ENCODE data around the gene PSMC4.

Gene PSMC4

DNA sequence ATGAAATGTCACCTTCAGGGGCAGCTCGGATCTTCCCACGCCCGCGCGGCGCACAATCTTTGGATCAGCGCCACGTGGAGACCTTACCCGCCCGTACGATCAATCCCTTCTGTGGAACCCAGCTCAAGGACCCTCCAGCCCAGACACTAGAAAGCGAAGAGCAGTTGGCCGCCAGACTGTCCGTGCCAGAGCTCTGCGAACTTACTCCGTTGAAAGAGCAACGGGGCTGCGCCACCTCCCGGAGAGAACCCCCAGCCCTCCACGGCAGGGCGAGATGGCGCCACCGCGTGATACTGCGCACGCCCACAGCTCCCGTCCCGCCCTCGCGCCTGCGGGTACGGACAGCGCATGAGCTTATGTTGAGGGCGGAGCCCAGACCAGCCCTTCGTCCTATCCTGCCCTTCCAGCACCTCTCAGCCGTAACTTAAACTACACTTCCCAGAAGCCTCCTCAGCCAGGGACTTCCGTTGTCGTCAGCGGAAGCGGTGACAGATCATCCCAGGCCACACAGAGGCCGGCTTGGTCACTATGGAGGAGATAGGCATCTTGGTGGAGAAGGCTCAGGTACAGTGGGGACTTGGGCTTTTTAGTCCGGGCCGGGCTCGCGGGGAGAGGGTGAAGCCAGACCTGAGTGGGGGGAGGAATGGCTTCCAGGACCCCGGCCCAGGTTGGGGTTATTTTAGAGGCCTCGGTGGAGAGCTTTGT, at the start of gene PSMC4:
TSS of gene PSMC4 (plus strand) at position 491 of the 705 bp plus-strand sequence. CDS start at position 529, 38 bp downstream.
- peak; percentile 98 for DNase-seq

DNA sequence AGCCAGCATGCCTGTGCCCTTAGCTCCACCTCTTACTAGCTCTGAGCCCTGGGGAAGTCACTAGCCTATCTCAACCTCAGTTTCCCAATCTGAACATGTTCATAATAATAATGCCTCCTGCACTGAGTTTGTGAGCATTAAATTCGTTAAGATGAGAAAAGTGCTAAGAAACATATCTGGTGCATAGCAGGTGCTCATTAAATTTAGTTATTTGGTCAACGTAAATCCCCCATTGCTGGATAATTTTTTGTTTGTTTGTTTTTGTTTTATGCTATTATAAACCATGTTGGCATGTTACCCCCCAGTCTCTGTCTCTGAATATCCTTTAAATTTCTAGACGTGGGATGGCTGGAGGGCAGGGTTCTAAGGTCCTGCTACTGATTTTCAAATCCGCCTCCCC, 47.1 kb upstream of the PSMC4 start:
- DNase-seq, result no peak

DNA sequence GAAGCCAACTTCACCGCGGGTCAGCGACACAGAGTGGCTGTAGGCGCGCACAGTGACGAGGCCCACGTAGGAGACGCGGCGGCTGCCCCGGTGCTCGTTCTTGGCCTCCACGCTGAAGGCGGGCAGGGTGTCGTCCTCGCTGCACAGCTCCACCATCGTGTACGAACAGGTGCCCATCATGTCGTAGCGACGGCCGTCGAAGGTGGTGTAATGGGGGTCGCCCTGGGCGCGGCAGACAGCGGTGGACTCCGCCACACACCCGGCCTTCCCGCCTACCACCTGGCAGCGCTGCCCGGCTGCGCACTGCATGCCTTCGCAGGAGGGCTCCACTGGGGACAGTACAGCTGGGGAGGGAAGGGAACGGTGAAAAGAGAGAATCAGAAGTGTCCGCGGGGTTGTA, 46.6 kb upstream of the PSMC4 start:
- no peak for DNase-seq

DNA sequence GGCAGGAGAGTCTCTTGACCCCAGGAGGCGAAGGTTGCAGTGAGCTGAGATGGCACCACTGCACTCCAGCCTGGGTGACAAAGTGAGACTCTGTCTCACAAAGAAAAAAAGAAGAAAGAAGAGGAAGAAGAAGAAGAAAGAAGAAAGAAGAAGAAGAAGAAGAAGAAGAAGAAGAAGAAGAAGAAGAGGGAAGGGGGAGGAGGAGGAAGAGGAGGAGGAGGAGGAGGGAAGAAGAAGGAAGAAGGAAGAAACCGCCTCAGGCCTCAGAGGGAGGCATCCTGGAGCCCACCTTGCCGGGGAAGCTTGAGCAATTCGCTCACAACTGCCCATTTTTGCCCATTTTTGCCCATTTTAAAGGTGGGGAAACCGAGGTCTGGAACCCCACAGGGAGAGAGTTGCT, 46.0 kb upstream of the PSMC4 start:
- DNase-seq, result no peak

DNA sequence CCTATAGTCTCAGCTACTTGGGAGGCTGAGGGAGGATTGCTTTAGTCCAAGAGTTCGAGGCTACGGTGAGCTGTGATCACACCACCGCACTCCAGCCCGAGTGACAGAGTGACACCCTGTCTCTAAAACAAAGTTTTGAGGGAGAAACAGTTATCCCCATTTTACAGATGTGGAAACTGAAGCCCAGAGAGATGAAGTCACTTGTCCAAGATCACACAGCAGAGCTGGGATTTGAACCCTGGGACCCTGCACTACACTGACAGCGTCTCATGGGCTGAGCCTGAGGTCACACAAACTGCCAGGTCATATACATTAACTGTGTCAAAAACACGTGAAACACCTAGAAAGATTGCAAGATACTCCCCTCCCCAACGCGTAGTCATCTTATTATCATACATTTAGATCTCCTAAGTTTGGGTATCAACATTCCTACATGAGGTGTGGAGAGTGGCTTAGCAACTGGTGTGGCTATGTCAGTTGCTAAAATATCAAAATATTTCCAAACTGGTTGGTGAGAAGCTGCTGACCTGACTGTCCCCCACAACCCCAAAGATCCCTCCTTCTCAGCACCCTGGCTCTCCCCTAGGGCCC, 44.7 kb upstream of the PSMC4 start:
- DNase-seq, result no peak

DNA sequence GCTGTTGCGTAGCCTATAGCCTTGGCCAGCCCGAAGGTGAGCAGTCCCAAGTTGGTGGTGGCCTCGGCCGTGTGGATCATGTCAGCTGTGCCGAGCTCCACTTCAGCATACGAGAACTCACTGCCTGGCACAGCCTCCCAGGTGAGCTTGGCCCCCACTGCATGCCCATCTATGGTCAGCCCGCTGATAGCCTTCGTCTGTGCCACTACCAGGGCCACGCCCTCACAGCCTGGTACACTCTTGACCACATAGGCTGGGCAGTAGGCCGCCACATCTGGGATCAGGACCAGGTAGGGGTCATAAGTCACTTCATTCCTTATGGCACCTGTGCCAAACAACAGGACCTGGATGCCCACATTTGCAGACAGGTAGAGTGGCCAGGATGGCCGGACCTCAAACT, 43.9 kb upstream of the PSMC4 start:
- DNase-seq, result no peak

DNA sequence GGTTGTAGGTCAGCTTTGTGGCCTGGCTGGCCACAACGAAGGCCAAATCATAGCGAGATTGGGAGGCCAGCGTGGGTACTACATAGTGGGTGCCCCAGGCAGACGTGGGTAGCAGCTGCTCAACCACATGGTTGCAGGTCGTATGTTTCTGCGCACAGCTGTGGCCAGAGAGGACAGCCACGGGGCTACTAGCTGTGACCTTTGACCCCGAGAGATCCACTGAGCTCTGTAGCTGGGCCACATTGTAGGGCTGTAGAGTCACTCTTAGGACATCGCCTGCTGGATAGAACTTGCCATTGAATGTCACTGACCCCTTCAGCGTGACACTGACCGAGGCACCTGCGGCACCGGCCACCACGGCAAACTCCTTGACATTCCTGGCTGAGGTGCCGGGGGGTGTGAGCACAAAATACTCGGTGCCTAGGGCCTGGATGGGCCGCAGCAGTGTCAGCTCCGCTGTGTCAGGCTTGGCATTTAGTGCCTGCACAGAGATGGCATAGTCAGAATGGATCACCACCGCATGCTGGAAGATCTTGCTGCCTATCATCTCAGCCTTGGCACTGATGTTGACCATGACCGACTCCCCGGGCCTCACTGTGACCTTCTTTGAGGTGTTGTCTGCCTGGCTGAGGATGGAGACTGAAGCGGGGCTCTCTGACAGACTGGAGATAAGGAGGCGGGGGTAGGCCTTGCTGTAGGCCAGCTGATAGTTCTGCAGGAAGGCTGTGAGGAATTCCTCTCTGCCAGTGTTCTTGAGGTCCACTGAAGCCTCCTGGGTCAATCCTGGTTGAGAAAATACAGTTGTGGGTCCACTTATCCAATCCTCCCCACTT, 43.2 kb upstream of the PSMC4 start:
- no peak for DNase-seq

DNA sequence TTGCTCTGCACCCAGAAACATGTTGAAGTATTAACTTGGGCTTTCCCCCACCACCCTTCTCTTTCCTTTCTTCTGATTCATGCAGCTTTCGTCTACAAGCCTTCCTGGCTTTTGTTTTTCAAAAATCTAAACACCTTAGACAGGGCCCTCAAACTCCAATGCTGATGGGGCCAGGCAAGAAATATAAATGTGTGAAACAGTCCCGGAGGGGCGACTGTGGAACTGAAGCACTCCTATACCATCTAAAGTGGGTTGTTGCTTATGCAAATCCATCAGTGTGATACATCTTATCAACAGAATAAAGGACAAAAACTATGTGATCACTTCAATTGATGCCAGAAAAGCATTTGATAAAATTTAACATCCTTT, 42.6 kb upstream of the PSMC4 start:
- DNase-seq, result no peak

DNA sequence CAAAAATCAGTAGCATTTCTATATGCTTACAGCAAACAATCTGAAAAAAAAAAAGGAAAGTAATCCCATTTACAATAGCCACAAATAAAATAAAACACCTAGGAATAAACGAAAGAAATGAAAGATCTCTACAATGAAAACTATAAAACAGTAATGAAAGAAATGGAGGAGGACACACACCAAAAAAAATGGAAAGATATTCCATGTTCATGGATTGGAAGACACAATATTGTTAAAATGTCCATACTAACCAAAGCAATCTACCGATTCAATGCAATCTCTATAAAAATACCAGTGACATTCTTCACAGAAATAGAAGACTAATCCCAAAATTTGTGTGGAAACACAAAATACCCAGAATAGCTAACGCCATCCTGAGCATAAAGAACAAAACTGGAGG, 41.2 kb upstream of the PSMC4 start:
- DNase-seq, result no peak

DNA sequence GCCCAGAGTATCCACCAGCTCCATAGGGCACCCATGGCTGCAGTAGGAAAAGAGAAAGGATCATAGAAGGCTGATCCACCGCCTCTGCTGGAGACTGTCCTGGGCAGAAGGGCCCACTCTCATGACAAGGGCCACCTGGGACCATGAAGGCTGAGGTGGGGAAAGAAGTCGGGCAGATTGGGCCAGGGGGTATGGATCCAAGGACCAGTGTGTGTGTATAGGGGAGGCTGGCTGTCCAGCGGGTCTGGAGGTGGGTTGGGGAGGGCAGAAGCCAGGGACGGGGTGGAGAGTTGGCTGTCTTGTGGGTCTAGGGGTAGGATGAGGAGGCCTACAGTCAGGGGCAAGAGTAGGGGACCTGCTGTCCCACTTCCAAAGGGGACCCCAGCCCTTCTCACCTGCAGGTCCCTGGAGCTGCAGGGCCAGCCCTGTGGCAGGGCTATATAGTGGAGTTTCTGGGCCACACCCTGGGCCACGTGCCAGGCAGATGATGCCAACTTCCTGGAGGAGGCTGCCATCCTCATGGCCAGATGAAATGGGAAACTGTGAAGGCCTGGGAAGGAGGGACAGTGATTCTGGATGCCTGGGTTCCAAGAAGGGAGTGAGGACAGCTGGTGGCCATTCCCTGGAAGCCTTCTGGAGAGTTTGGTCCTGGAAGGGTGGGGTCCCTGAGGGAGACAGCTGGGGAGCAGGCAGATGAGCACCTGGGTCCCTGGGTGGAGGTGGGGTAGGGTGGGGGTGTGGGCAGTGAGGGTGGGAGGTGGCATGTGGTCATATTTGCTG, 36.2 kb upstream of the PSMC4 start, which contains the start of gene FCGBP:
TSS of gene FCGBP (minus strand) at position 51 of the 780 bp plus-strand sequence.
- DNase-seq, result no peak

DNA sequence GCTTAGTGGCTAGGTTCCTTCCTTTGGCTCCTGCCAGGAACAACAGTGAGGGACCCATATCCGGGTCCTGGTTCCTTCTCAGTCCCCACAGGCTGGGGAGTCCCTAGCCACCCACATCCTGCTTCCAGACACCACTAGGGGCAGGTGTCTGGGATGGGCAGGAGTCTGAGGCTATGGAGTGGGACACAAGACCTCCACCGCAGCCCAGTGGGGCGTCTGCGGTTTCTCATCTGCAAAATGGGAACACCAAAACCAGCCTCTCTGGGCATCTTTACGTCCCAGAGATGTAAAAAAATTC, 35.7 kb upstream of the PSMC4 start:
- DNase-seq, result no peak

DNA sequence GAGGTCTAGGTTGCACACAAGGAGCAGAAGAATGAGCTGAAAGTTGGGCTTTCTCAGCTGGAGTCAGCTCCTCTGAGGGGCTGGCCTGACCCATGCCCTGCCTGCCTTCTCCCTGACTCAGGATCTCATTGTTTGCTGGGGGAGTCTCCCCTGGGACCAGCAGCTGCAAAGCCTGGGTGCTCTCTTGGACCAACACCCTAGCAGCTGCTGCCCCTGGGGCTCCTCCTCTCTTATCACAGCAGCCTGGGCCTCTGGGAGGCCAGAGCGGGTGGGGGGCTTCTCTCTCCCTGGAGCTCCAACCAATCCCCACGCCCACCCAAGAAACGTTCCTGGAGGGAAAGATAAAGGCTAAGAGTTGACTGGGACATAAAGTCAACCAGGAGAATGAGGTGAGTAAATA, 34.9 kb upstream of the PSMC4 start:
- no peak for DNase-seq

DNA sequence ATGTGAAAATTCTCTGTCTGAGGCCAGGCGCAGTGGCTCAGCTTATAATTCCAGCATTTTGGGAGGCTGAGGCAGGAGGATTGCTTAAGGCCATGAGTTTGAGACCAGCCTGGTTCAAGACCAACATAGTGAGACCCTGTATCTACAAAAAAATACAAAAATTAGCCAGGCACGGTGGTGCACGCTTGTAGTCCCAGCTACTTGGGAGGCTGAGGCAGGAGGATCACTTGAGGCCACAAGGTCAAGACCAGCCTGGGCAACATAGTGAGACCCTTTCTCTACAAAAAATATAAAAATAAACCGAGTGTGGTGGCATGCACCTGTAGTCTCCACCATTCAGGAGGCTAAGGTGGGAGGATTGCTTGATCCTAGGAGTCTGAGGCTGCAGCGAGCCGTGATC, 34.3 kb upstream of the PSMC4 start:
- DNase-seq, result no peak

DNA sequence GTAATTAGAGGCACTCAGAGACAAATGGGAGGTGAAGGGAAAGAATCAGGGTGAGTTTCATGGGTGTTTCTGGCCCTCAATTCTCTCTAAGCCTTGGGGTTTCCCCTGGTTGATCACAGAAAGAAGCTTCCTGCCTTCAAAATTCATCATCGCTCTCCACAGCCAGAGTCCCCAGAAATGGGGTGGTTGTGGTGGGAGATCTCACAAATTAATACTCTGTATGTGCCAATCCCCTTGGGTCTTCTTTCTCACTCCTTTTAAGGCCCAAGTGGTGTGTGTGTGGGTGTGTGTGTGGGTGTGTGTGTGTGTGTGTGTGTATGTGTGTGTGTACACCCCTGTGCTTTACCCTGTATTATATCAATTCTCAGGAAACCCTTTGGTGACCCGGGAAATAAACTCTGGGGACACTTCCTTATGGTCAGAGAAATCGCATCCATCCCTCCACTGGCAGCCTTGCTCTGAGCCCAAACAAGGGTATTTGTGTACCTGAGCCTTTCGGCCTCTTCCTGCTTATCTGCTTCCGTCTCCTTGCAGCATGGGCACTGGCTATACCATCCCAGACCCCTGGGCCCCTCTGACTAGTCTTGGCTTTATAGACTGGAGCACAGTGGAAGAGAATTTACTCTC, 33.8 kb upstream of the PSMC4 start:
- DNase-seq, result peak; percentile 33

DNA sequence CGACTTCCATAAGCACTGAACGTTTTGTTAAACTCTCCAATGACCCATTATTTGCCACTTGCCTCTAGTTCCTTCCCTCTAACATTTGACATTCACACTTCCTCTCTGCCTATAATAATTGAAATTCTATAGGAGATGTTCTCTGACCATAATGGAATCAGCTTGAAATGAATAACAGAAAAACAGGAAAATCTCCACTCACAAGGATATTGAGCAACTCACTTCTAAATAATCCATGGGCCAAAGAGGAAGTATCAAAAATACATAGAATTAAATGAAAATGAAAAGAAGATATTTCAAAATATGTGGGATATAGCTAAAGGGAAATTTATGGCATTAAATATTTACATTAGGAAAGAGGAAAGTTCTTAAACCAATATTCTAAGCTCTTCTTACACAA, 33.2 kb upstream of the PSMC4 start:
- DNase-seq, result no peak

DNA sequence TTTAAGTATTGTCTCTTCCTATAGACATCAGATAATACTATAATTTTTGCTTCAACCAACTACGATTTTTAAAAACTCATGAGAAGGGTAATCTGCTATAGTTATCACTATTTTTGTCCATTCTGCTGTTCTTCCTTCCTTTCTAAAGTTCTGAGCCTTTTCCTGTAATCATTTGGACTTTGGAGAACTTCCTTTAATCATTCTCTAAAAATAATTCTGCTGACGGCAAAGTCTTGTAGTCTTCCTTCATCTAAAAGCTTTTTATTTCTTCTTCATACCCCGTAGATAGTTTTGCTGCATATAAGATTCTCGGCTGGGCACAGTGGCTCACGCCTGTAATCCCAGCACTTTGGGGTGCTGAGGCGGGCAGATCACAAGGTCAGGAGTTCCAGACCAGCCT, 31.4 kb upstream of the PSMC4 start:
- no peak for DNase-seq

DNA sequence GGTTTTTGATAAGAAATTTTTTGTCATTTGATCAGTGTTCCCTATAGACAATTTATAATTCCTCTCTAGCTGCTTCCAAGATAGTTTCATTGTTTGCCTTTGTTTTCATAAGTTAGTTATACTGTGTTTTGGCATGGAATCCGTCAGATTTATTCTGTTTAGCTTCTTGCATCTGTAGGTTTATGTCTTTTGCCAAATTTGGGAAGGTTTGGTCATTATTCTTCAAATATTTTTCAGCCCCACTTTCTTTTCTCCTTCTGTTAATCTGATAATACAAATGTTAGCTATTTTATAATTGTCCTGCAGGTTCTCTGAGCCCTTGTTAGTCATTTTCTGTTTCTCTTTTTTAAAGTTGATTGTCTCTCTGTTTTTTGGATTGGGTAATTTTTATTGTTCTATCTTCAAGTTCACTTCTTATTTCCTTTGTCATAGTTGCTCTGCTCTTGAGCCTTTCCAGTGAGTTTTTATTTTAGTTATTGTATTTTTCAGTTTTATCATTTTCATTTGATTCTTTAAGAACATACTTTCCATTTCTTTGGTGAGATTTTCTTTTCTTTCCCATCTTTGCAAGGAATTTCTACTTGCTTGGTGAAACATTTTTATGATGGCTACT, 30.6 kb upstream of the PSMC4 start:
- no peak for DNase-seq

DNA sequence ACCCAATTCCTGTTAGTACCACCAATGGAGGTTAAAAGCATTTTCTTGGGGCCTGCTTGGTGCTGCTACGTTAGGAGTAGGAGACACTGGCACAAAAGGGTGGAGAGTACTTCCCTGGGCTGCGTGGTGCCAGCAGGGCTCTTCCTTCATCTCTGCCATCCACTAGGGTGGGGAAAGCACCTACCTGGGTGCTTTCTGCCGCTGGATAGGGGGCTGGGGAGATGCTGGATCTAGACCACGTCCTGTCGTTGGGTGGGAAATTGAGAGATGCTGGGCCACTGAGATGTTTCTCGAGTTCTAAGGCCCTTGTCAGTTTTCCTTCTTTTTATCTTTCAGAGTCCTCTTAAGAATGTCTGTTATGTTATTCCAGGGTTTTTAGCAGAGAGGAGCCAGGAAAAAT, 29.8 kb upstream of the PSMC4 start:
- no peak for DNase-seq

DNA sequence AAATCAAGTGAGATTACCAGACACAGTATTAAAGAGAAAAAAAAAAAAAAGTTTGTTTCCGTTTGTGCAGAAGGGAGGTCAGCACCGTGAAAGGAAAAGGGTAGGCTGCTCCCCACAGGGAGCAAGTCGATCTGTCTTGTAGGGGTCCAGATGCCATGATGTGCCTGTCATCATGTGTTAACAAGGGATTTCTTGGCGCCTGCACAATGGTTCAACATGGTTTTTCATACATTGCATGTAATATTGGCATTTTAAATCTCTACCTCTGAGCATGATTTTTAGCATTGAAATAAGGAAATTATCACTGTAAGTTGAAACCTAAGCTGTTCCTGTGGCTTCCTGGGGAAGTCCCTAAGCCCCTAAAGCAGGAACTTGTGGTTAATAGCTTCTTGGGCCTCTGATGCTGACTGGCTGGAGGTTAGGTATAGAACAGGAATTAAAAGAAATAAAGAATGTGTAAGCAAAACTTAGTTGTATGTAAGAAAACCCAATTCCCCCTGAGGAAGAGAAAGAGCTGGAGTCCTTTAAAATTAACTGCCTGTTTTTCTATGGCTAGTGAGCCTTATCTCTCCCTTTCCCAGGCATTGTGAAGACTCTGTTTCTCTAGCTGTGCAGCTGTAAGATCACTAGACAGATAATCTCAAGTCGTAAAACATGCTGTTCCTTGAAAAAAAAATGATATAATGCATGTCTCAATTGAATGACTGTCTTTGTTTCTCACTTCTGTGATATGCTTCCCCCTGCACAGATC, 29.2 kb upstream of the PSMC4 start:
- DNase-seq, result peak; percentile 32

DNA sequence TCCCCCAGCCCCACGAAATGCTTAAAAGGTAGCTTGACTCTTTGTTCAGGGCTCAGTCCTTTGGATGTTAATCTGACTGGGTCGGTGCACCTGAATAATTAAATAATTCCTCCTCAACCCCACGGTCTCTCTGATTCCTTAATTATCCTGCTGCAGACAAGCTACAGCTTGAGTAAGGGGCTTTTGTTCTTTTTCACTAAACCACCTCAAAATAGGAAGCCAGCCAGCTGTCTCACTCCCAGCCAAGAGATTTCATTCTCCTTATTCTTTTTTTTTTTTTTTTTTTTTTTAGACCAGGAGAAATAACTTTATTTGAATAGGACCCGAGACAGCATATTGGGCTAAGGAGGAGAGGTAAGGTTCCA, 28.6 kb upstream of the PSMC4 start:
- no peak for DNase-seq

DNA sequence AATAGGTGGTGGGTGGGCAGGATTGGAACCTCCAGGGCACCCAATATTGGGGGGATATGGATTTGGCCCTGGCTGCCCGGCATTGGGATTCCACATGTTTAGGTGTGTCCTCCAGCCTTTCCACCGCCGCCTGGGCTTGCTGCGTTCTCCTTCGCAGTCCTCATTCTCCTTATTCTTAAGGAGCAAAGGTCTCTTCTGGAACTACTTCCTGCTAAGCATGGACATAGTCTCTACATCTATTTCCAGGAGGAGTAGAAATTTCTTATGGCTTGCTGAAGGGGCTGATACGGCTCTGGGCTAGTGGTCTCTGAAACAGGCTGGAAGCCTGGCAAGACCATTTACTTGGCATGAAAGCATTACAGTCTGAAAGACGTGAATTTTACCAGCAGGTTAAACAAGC, 27.4 kb upstream of the PSMC4 start:
- no peak for DNase-seq

DNA sequence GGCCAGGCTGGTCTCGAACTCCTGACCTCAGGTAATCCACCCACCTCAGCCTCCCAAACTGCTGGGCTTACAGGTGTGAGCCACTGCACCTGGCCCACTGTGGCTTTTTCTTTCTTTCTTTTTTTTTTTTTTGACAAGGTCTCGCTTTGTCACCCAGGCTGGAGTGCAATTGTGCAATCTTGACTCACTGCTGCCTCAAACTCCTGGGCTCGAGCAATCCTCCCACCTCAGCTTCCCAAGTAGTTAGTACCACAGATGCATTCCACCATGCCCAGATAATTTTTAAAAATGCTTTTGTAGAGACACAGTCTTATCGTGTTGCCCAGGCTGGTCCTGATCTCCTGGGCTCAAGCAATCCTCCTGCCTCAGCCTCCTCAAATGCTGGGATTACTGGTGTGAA, 24.4 kb upstream of the PSMC4 start:
- no peak for DNase-seq
